ENCODE data around the gene KLHL34.

The KLHL34 gene

DNA sequence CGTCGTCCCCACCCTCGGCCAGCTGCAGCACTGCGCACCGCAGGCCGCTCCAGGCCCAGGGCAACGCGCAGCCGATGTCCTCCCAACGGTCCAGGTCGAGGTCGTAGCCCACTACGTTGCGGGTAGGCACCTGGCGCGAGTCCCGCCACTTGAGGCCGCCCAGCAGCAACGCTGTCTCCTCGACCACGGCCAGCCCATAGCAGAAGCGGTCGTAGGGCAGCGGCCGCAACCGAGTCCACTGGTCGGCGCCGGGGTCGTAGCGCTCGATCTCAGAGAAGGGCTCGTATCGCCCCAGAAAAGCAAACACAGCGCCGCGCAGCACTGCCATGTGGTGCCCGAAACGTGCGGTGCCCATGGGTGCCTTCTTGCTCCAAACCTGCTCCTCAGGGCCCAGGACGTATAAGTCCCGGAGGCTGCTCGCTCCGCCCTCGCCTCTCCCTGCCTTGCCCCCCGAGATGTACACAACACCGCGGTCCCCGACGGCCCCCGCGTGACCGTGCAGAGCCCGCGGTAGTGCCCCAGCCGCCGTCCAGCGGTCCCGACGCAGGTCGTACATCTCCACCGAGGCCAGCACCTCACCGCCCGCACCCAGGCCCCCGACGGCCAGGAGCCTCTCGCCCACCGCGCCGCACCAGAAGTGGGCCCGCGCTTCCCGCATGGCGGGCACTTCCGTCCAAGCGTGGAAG is 2.1 kb downstream of the KLHL34 start:
- DNase-seq (ENCODE audit: low read depth), result no peak

DNA sequence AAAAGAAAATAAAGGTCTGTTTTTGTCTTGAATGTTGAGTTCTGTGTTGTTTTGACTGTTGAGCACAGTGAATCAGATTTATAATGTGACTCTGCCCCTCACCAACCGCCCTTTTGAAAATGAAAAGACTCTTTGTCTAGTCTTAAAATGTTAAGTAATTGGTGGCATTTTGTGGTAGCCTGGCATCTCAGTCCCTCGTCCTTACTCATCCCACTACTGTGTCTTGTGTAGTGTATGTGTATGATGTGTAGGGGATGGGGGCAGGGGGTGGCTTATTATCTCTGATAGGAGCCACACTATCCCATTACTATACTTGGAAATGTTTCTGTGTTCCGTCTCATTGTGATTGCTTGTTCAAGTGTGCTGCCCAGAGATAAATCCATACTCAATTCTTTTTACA is 12.2 kb downstream of the KLHL34 start:
- DNase-seq (ENCODE audit: low read depth), result no peak

DNA sequence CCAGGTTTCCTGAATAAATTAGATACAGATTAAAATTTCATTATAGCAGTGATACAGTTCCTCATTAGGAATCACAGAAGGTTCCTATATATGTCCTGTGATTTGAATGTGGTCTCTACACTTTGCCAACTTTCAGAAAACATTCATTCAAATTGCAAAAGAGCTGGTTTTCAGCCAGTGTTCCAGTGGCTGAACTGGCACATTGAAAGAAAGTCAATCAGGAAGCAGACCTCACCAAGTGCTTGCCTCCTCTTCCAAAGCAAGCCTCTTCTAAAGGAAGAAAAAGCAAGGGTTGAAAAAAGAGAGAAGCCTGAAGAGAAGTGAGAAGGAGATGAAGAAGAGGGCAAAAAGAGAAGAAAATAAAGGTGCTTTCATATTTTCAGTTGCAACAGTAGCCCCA is 12.7 kb downstream of the KLHL34 start:
- DNase-seq (ENCODE audit: low read depth), result no peak

DNA sequence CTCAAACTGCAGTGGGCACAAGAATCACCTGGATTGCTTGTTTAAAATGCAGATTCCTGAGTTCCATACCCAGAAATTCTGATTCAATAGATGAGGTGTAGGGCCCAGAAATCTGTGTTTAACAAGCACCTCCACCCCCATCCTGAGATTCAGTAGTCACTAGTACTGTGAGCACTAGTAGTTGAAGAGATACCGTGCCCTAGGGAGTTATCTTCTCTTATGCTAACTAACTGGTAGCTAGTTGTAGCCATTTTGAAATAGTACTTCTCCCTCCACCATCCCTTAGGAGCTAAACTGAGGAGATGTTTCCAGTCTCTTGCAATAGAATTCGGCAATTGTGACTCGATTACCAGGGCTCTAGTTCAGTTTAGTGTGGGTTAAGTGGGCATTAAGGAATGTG is 18.4 kb downstream of the KLHL34 start:
- no peak for DNase-seq (ENCODE audit: low read depth)

DNA sequence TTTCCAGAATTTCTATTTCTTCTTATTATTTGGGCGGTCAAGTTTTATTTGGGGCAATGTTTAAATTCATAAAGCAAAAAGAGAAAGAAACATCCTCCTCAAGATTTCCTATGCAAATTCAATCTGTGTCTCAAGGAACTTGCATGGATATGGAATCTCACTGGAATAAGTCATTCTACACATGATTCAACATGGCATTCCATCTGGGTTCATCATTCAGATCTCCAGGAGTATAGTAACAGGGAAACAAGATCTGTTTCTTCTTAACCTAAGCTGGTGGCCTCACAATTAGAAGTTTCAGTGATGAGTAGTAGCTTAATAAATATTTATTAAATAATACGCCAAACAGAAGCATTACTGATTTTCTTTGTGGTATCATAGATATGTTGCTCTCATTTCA is 19.8 kb downstream of the KLHL34 start:
- DNase-seq (ENCODE audit: low read depth), result no peak

DNA sequence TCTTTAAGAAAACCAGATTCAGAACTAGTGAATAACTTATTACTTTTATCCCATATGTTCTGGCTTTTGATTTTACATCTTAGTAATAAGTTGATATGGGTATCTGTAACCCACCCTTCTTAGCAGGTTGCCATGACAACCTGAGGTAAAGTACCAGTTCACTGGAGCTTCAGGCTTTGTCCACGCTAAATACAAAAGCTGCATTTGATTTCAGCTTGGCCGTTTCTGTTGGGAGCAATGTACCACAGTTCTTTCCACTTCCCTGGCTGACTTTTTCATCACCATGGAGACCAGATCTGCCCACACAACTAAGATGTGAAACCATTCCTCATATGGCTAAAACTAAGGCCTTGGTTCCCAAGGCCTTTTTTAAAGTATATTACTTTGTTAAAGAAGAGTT is 26.1 kb downstream of the KLHL34 start:
- no peak for DNase-seq (ENCODE audit: low read depth)

DNA sequence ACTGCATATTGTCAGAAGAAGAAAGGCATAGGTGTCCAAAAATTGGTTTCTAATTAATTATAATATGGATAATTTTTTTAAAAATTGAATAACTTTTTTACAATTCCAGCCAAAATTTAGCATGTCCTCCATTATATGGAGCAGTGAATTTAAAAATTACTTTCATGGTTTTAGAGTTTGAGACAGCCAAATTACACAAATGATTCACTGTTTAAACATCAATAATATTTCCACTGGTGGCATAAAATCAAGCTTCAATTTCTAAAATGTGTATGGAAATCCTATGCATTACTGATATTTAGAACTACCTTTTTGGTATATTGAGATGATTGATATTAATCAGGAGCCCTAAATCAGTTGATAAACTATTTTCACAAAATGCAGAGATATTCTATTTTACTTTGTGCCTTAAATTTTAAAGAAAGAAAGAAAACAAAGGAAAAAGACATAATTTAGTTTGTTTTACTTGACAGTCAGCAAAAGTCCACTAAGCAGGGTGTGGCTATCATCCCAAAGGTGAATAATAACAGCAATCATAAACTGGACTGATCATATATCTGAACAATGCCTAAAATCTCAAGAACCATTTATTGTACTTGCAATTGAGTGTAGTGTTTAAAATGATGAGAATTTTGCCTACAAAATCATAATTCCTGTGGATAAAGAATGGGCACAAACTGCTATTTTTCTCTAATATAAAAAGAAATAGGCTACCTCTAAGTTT is 34.2 kb downstream of the KLHL34 start:
- DNase-seq (ENCODE audit: low read depth), result no peak

DNA sequence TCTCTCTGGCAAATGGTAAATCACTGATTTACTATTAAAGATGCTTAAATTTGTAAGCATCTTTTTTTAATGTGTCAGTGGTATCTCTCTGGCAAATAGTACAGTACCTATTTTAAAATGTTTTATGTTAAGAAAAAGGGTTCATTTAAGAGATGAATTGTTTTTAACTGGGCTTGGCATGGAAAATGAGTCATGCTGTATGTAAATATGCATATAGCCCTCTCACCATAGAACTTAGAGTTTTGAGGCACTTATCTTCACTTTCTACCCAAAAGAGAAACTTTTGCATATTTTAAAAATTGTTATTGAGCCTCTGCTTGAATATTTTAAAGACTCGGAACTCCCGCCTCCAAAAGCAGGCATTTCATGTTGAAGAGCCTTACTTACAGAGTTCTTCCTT is 37.9 kb downstream of the KLHL34 start:
- no peak for DNase-seq (ENCODE audit: low read depth)

DNA sequence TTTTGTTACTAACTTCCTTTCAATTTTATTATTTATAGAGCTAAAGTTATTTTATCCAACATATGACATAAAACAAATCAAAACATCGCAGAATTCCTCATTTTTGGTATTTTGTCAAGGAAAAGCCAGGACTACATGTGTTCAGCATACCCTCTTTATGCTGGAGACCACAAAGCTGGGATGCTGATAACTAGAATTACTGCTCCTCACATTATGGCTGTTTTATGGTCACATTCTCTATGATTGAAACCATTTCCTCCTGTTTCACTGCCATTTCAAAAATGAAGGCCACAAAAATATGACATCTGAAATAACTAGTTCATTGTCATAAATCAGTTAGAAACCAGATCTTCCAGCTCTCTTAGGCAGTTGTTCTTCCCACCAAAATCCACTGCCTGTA is 41.7 kb downstream of the KLHL34 start:
- no peak for DNase-seq (ENCODE audit: low read depth)

DNA sequence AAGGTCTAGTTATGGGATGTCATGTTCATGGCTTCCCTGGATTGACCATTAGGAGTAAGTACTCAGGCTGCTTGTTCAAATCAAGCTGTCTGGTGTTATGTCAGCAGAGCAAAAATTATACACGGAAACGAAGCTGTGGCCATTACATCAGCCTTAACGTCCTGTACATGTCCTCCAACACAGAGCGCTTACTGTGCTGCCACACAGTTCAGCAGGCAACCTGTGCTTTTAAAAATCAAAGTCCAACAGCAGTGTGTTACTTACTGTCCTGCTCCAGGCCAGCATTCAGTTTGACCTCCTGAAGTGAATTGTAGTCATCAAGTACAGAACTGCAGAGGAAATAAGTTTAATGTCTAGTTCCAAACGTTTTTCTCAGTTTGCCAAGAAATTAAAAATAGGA is 46.0 kb downstream of the KLHL34 start:
- DNase-seq (ENCODE audit: low read depth), result no peak

DNA sequence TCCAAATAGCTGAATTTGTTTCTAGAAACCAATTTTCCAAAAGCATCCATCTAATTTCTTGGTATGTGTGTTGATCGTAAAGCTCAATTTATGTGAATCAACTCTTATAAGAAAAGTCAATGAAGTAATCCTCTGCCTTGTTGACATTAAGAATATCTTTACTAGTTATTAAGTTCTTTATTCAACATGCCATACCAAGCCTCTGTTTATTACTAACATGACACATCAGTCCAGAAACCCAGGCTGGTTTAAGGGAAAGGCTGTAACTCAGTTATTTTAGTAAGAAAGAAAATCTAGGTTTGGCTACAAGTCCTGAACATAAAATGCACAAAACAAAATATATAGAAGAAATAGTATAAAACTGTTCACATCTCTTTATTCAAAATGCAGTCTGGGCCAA is 48.0 kb downstream of the KLHL34 start:
- DNase-seq (ENCODE audit: low read depth), result no peak

DNA sequence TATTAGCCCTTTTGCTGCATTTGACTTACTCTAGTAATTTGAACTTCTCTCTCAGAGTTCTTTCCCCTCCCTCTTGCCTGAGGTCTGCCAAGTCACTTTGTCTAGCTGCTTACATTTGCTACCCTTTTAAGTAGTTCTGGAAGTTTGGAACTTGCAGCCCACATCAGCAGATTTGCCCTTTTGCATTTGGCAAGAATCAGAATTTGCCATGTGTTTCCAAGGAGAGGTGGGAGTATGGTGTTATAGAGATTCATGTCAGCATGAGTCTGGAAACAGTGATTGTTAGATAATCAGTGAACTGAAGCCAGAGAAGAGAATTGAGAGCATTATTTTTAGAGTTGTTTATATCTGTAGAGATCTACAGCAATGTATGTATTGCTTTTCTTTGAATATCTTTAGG is 52.1 kb downstream of the KLHL34 start:
- DNase-seq (ENCODE audit: low read depth), result no peak
